GM12878 (cell line): ENCODE results near the gene NPRL2. TPM values are rescaled to one million over a fixed set of nuclear protein-coding genes. Genes with fewer than 3 reads are reported as not detected.
A peak's percentile ranks its signal among the peaks of the same experiment; 100 is the strongest.

Source experiments
- BRCA1 ChIP-seq: IDR thresholded peaks from 2 replicates; pipeline ENCODE4 v1.6.1; 2011; ENCODE audit warnings: low read depth, low read length, improper control_type of control experiment
- CEBPB ChIP-seq, 2 experiments: fragments of 150-350 bp in 1 of 2; IDR thresholded peaks; 2 replicates each; pipeline ENCODE4 v1.6.1; 2012 to 2014; ENCODE audit warnings: low read depth in 2 of 2, low read length in 2 of 2, borderline replicate concordance in 1 of 2, inconsistent platforms in 1 of 2
- CREB1 ChIP-seq: IDR thresholded peaks from 2 replicates; pipeline ENCODE4 v1.6.1; 2012; ENCODE audit warnings: low read depth, mild to moderate bottlenecking, inconsistent platforms
- E2F4 ChIP-seq: IDR thresholded peaks from 2 replicates; pipeline ENCODE4 v1.6.1; 2012; ENCODE audit warnings: low read depth, low read length, improper control_type of control experiment
- HDAC2 ChIP-seq: fragments of 200-600 bp; sonication (generic); IDR thresholded peaks from 2 replicates; pipeline ENCODE4 v1.6.1; 2017
- IRF5 ChIP-seq: fragments of 450-650 bp; IDR thresholded peaks from 2 replicates; pipeline ENCODE4 v1.6.1; 2017; ENCODE audit warnings: borderline replicate concordance
- MXI1 ChIP-seq: fragments of 150-350 bp; IDR thresholded peaks from 2 replicates; pipeline ENCODE4 v1.6.1; 2011; ENCODE audit warnings: low read depth, mild to moderate bottlenecking, inconsistent platforms, low read length, improper control_type of control experiment
- NFYA ChIP-seq: IDR thresholded peaks from 2 replicates; pipeline ENCODE4 v1.6.1; 2011; ENCODE audit warnings: low read depth, mild to moderate bottlenecking, low read length, improper control_type of control experiment, borderline replicate concordance
- NKRF ChIP-seq: fragments of 450-650 bp; conservative IDR thresholded peaks from 2 replicates; pipeline ENCODE4 v1.6.1; 2017; ENCODE audit warnings: mild to moderate bottlenecking, moderate library complexity
- PML ChIP-seq: IDR thresholded peaks from 2 replicates; pipeline ENCODE4 v1.6.1; 2012; ENCODE audit warnings: low read length, inconsistent platforms
- RAD51 ChIP-seq: fragments of 450-650 bp; IDR thresholded peaks from 2 replicates; pipeline ENCODE4 v1.6.1; 2016; ENCODE audit warnings: moderate library complexity, mild to moderate bottlenecking, inconsistent platforms
- RB1 ChIP-seq: fragments of 450-650 bp; formaldehyde crosslinking; IDR thresholded peaks from 2 replicates; pipeline ENCODE4 v1.6.1; 2017; ENCODE audit warnings: mild to moderate bottlenecking, borderline replicate concordance
- RBBP5 ChIP-seq: fragments of 200-600 bp; sonication (generic); conservative IDR thresholded peaks from 2 replicates; pipeline ENCODE4 v1.6.1; 2016
- SIN3A ChIP-seq: IDR thresholded peaks from 2 replicates; pipeline ENCODE4 v1.6.1; 2012; ENCODE audit warnings: low read depth, low read length, improper control_type of control experiment
- SMARCA5 ChIP-seq: fragments of 450-650 bp; IDR thresholded peaks from 2 replicates; pipeline ENCODE4 v1.6.1; 2017; ENCODE audit warnings: mild to moderate bottlenecking
- SRF ChIP-seq, 2 experiments: IDR thresholded peaks; 2 replicates each; pipeline ENCODE4 v1.6.1; 2011; ENCODE audit warnings: low read depth in 2 of 2, low read length in 2 of 2, mild to moderate bottlenecking in 1 of 2, moderate library complexity in 1 of 2
- USF2 ChIP-seq: IDR thresholded peaks from 2 replicates; pipeline ENCODE4 v1.6.1; 2011; ENCODE audit warnings: low read depth, low read length, improper control_type of control experiment, borderline replicate concordance
- WRNIP1 ChIP-seq: IDR thresholded peaks from 2 replicates; pipeline ENCODE4 v1.6.1; 2011; ENCODE audit warnings: low read depth, low read length, improper control_type of control experiment, borderline replicate concordance
- ZBTB33 ChIP-seq: fragments of 450-650 bp; IDR thresholded peaks from 2 replicates; pipeline ENCODE4 v1.6.1; 2017; ENCODE audit warnings: mild to moderate bottlenecking
- ZNF274 ChIP-seq: IDR thresholded peaks from one replicate; pipeline ENCODE4 v1.8.0; 2011; ENCODE audit not compliant: insufficient read length, insufficient read depth
- polyA plus RNA-seq, 11 experiments: library from polyadenylated mRNA; depleted of rRNA in 4 of 11; unstranded in 6 of 11; stranded (reverse) in 5 of 11; fragments of >200 nt; fragmentation: Nextera tagmentation in 4 of 11; fragmentation: Illumina TruSeq in 1 of 11; extraction: Ambion mirVana in 4 of 11; extraction: Trizol in 1 of 11; gene quantifications; 1 replicate in 1 of 11; 2 replicates in 10 of 11; pipeline versions ENCODE4 v1.2.1 to v1.2.3, GENCODE V29; 2011 to 2016; ENCODE audit warnings: inconsistent platforms in 2 of 11, missing spikeins in 2 of 11, low read depth in 1 of 11
- total RNA-seq, 4 experiments: library from RNA; depleted of rRNA in 3 of 4; stranded (reverse); fragments of >200 nt in 3 of 4; fragmentation: Illumina TruSeq in 1 of 4; extraction: Trizol in 1 of 4; gene quantifications; 2 replicates each; pipeline versions ENCODE4 v1.2.1 to v1.2.3, GENCODE V29; 2013 to 2021

NPRL2 gene
- total and polyA plus RNA-seq, 10 of the 15 experiments (the other 5 are each of a cell fraction or from before 2014, with no cell fraction given) = 17.8 to 54.2 (median 32.9) TPM

DNA sequence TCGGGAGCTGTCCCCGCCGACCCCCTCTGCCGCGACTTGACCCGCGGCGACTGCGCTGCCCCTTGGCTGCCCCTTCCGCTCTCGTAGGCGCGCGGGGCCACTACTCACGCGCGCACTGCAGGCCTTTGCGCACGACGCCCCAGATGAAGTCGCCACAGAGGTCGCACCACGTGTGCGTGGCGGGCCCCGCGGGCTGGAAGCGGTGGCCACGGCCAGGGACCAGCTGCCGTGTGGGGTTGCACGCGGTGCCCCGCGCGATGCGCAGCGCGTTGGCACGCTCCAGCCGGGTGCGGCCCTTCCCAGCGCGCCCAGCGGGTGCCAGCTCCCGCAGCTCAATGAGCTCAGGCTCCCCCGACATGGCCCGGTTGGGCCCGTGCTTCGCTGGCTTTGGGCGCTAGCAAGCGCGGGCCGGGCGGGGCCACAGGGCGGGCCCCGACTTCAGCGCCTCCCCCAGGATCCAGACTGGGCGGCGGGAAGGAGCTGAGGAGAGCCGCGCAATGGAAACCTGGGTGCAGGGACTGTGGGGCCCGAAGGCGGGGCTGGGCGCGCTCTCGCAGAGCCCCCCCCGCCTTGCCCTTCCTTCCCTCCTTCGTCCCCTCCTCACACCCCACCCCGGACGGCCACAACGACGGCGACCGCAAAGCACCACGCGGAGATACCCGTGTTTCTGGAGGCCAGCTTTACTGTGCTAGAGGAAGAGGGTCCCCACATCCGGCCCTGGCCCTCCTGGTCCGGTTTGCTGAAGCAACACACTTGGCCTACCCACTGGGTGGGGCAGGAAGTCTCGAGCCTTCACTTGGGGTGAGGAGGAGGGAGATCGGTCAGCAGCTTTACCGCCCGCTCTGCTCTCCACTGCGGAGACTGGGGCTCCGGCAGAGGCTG lies 9.9 kb downstream of the NPRL2 start, which contains the start of gene RASSF1 (continued):
- TF ChIP-seq ZNF274 = no peak
- TF ChIP-seq SRF (IDR thresholded peaks at IDR 0.05; ENCODE audit: low read depth in 2 of 2, low read length in 2 of 2) = peak in 1 of 2 experiments; percentile 86; a peak in 2 of 4 replicates
- TF ChIP-seq RBBP5 = no peak
- no peak; the same call in 1 of the 2 replicates for TF ChIP-seq SIN3A
- TF ChIP-seq USF2 = no peak
- no peak for TF ChIP-seq RAD51
- TF ChIP-seq CEBPB (IDR thresholded peaks at IDR 0.05; ENCODE audit: borderline replicate concordance in 1 of 2, low read depth in 2 of 2, low read length in 2 of 2) = no peak
- TF ChIP-seq ZBTB33 = no peak
- TF ChIP-seq MXI1 = no peak
- no peak for TF ChIP-seq CREB1
- no peak for TF ChIP-seq WRNIP1
- peak; percentile 21; the same call in 1 of the 2 replicates for TF ChIP-seq RB1
- TF ChIP-seq NFYA = no peak
- TF ChIP-seq BRCA1 = no peak
- peak; percentile 74; the same call in 1 of the 2 replicates for TF ChIP-seq SMARCA5
- TF ChIP-seq IRF5 = no peak
- no peak for TF ChIP-seq HDAC2
- TF ChIP-seq E2F4 = no peak
- peak; percentile 70; the same call in 1 of the 2 replicates for TF ChIP-seq NKRF
- TF ChIP-seq PML = no peak
